T-helper 2 cell treated with Interferon-gamma antibody and Interleukin-4, amounts not matched to agents 5 μg/mL and 100 μg/mL, for 36 hours (primary cell): Measurements from ENCODE around the gene MAP3K15.

Experiments
- DNase-seq: peaks from one replicate; pipeline ENCODE4 v3.0.0; 2021; ENCODE audit warnings: low spot score
- H3K27ac Mint-ChIP-seq: one replicate; pipeline ENCODE4 v1.8.0; 2021; ENCODE audit warnings: mild to moderate bottlenecking, mixed read lengths
- H3K27me3 Mint-ChIP-seq: one replicate; pipeline ENCODE4 v1.8.0; 2021; ENCODE audit warnings: low read depth, mixed read lengths
- H3K36me3 Mint-ChIP-seq: one replicate; pipeline ENCODE4 v1.8.0; 2021; ENCODE audit warnings: low read depth, mixed read lengths
- H3K4me1 Mint-ChIP-seq: one replicate; pipeline ENCODE4 v1.8.0; 2021; ENCODE audit warnings: low read depth, mixed read lengths
- H3K4me3 Mint-ChIP-seq: one replicate; pipeline ENCODE4 v1.8.0; 2022; ENCODE audit warnings: mild to moderate bottlenecking, moderate library complexity, mixed read lengths
- H3K9me3 Mint-ChIP-seq: one replicate; pipeline ENCODE4 v1.8.0; 2021; ENCODE audit warnings: mixed read lengths

Gene MAP3K15

GRCh38 chrX:19370061-19370460 lies 145.2 kb downstream of the MAP3K15 start:
- H3K27ac Mint-ChIP-seq, result no peak overlapping the region
- H3K4me1 Mint-ChIP-seq, result peaks cover 6% of the 10 kb centered on the region
- H3K36me3 Mint-ChIP-seq, result peaks cover 8% of the 10 kb centered on the region
- H3K4me3 Mint-ChIP-seq, result no peak overlapping the region
- DNase-seq, result no peak
- H3K27me3 Mint-ChIP-seq, result peaks cover 2% of the 10 kb centered on the region
- H3K9me3 Mint-ChIP-seq, result no peaks in the 10 kb centered on the region

GRCh38 chrX:19368576-19368975 lies 146.7 kb downstream of the MAP3K15 start:
- Mint-ChIP-seq H3K27me3 (peaks cover 2% of the 10 kb centered on the region), H3K27ac (no peak overlapping the region), H3K4me1 (peaks cover 6% of the 10 kb centered on the region), H3K4me3 (no peak overlapping the region), H3K36me3 (peaks cover 8% of the 10 kb centered on the region), H3K9me3 (no peaks in the 10 kb centered on the region)
- DNase-seq, result no peak

- H3K4me1 Mint-ChIP-seq, result no peaks in the 10 kb centered on the region
- H3K27me3 Mint-ChIP-seq, result no peaks in the 10 kb centered on the region
- no peak overlapping the region for H3K27ac Mint-ChIP-seq
- H3K4me3 Mint-ChIP-seq, result no peak overlapping the region
- DNase-seq, result no peak
- H3K36me3 Mint-ChIP-seq, result peaks cover 23% of the 10 kb centered on the region
- no peaks in the 10 kb centered on the region for H3K9me3 Mint-ChIP-seq
Observed at GRCh38 chrX:19361701-19362100, 153.6 kb downstream of the MAP3K15 start.

GRCh38 chrX:19360903-19361302 lies 154.4 kb downstream of the MAP3K15 start:
- DNase-seq, result no peak
- Mint-ChIP-seq H3K4me1 (no peaks in the 10 kb centered on the region), H3K9me3 (no peaks in the 10 kb centered on the region), H3K27me3 (no peaks in the 10 kb centered on the region), H3K4me3 (no peak overlapping the region), H3K27ac (no peak overlapping the region), H3K36me3 (peaks cover 23% of the 10 kb centered on the region)

GRCh38 chrX:19358521-19358920 lies 156.8 kb downstream of the MAP3K15 start:
- H3K27me3 Mint-ChIP-seq, result no peaks in the 10 kb centered on the region
- H3K9me3 Mint-ChIP-seq, result no peaks in the 10 kb centered on the region
- no peak overlapping the region for H3K27ac Mint-ChIP-seq
- H3K4me1 Mint-ChIP-seq, result no peaks in the 10 kb centered on the region
- no peak overlapping the region for H3K4me3 Mint-ChIP-seq
- no peak for DNase-seq
- peaks cover 24% of the 10 kb centered on the region for H3K36me3 Mint-ChIP-seq

- DNase-seq, result no peak
- Mint-ChIP-seq H3K4me1 (peaks cover 9% of the 10 kb centered on the region), H3K27ac (no peak overlapping the region), H3K4me3 (no peak overlapping the region), H3K27me3 (no peaks in the 10 kb centered on the region), H3K36me3 (peaks cover 37% of the 10 kb centered on the region), H3K9me3 (no peaks in the 10 kb centered on the region)
Observed at GRCh38 chrX:19354625-19355024, 160.7 kb downstream of the MAP3K15 start.

GRCh38 chrX:19350941-19351384 lies 164.3 kb downstream of the MAP3K15 start:
- peaks cover 24% of the 10 kb centered on the region for H3K36me3 Mint-ChIP-seq
- no peaks in the 10 kb centered on the region for H3K9me3 Mint-ChIP-seq
- no peak for DNase-seq
- H3K4me3 Mint-ChIP-seq, result no peak overlapping the region
- peak overlapping the region; percentile 57 for H3K27ac Mint-ChIP-seq
- peaks cover 19% of the 10 kb centered on the region for H3K4me1 Mint-ChIP-seq
- H3K27me3 Mint-ChIP-seq, result no peaks in the 10 kb centered on the region

GRCh38 chrX:19349264-19349663 lies 166.0 kb downstream of the MAP3K15 start:
- no peak for DNase-seq
- Mint-ChIP-seq H3K27me3 (no peaks in the 10 kb centered on the region), H3K36me3 (peaks cover 22% of the 10 kb centered on the region), H3K9me3 (no peaks in the 10 kb centered on the region), H3K4me3 (no peak overlapping the region), H3K27ac (no peak overlapping the region), H3K4me1 (peaks cover 23% of the 10 kb centered on the region)

GRCh38 chrX:19347916-19348315 lies 167.4 kb downstream of the MAP3K15 start:
- Mint-ChIP-seq H3K9me3 (no peaks in the 10 kb centered on the region), H3K27me3 (no peaks in the 10 kb centered on the region), H3K27ac (no peak overlapping the region), H3K4me1 (peaks cover 28% of the 10 kb centered on the region), H3K36me3 (peaks cover 17% of the 10 kb centered on the region), H3K4me3 (no peak overlapping the region)
- no peak for DNase-seq

- H3K27ac Mint-ChIP-seq, result peak overlapping the region; percentile 75
- DNase-seq, result no peak
- H3K4me1 Mint-ChIP-seq, result peaks cover 19% of the 10 kb centered on the region
- no peaks in the 10 kb centered on the region for H3K27me3 Mint-ChIP-seq
- no peaks in the 10 kb centered on the region for H3K9me3 Mint-ChIP-seq
- H3K4me3 Mint-ChIP-seq, result peak overlapping the region; percentile 87
- H3K36me3 Mint-ChIP-seq, result peaks cover 1% of the 10 kb centered on the region
Observed at GRCh38 chrX:19344661-19345060, 170.6 kb downstream of the MAP3K15 start.

GRCh38 chrX:19343535-19344408 lies 171.5 kb downstream of the MAP3K15 start, which contains the start of gene PDHA1:
PDHA1 (plus strand) TSS chrX:19343927; CDS start chrX:19344038, 111 bp downstream.
- peak; percentile 90 for DNase-seq
- Mint-ChIP-seq H3K36me3 (no peaks in the 10 kb centered on the region), H3K4me3 (peak within 1 kb of the TSS; percentile 87), H3K27me3 (no peaks in the 10 kb centered on the region), H3K27ac (peak within 1 kb of the TSS; percentile 92), H3K9me3 (no peaks in the 10 kb centered on the region), H3K4me1 (peaks cover 19% of the 10 kb centered on the region)

- H3K9me3 Mint-ChIP-seq, result no peaks in the 10 kb centered on the region
- peaks cover 19% of the 10 kb centered on the region for H3K4me1 Mint-ChIP-seq
- no peaks in the 10 kb centered on the region for H3K27me3 Mint-ChIP-seq
- no peak for DNase-seq
- no peaks in the 10 kb centered on the region for H3K36me3 Mint-ChIP-seq
- H3K27ac Mint-ChIP-seq, result peak overlapping the region; percentile 63
- peak overlapping the region; percentile 87 for H3K4me3 Mint-ChIP-seq
Observed at GRCh38 chrX:19343085-19343534, 172.2 kb downstream of the MAP3K15 start.

GRCh38 chrX:19342331-19342906 lies 172.9 kb downstream of the MAP3K15 start:
- DNase-seq, result no peak
- no peaks in the 10 kb centered on the region for H3K27me3 Mint-ChIP-seq
- H3K4me1 Mint-ChIP-seq, result peaks cover 16% of the 10 kb centered on the region
- H3K36me3 Mint-ChIP-seq, result no peaks in the 10 kb centered on the region
- H3K27ac Mint-ChIP-seq, result no peak overlapping the region
- no peak overlapping the region for H3K4me3 Mint-ChIP-seq
- no peaks in the 10 kb centered on the region for H3K9me3 Mint-ChIP-seq

GRCh38 chrX:19334945-19335626 lies 180.2 kb downstream of the MAP3K15 start:
- H3K27ac Mint-ChIP-seq, result no peak overlapping the region
- H3K27me3 Mint-ChIP-seq, result no peaks in the 10 kb centered on the region
- H3K9me3 Mint-ChIP-seq, result peaks cover 4% of the 10 kb centered on the region
- no peak for DNase-seq
- no peak overlapping the region for H3K4me3 Mint-ChIP-seq
- H3K36me3 Mint-ChIP-seq, result peaks cover 1% of the 10 kb centered on the region
- no peaks in the 10 kb centered on the region for H3K4me1 Mint-ChIP-seq
